H1 (cell line): Measurements from ENCODE around the gene GPC4. TPM values are rescaled to one million over a fixed set of nuclear protein-coding genes. Genes with fewer than 3 reads are reported as not detected.
A peak's percentile ranks its signal among the peaks of the same experiment; 100 is the strongest.

ENCODE experiments used
- CTCF ChIA-PET: fragments of 300-600 bp; sonication (Branson Sonifier 250); formaldehyde crosslinking; loops from one replicate; lab custom pipeline; 2021; ENCODE audit not compliant: partially characterized antibody; lab: Charles Lee
- POLR2A ChIA-PET: fragments of 300-600 bp; sonication (Branson Sonifier 250); formaldehyde crosslinking; loops from one replicate; lab custom pipeline; 2021; ENCODE audit warnings: inconsistent platforms; ENCODE audit not compliant: partially characterized antibody; lab: Charles Lee
- DNase-seq, 2 experiments: peaks; one replicate each; pipeline versions ENCODE4 v3.0.0 to v3.0.0-alpha.2; 2010 to 2022; ENCODE audit warnings: low spot score in 2 of 2, low read depth in 1 of 2, mixed read lengths in 1 of 2
- FAIRE-seq: peaks from 2 replicates; lab custom pipeline; 2011; peaks lifted over from hg19 to GRCh38; lab: Jason Lieb, UNC
- H2AFZ ChIP-seq: 2 replicates; pipeline ENCODE4 v1.8.1; 2012; ENCODE audit warnings: low read length, inconsistent platforms
- H2AK5ac ChIP-seq: 2 replicates; pipeline ENCODE4 v1.6.1; 2013; ENCODE audit warnings: low read depth, low read length
- H2BK120ac ChIP-seq: replicated peaks from 2 replicates; pipeline ENCODE3; 2013; ENCODE audit warnings: low read depth, low read length, inconsistent platforms
- H2BK12ac ChIP-seq: 2 replicates; pipeline ENCODE4 v1.6.1; 2013; ENCODE audit warnings: low read depth, low read length
- H2BK15ac ChIP-seq: 2 replicates; pipeline ENCODE4 v1.6.1; 2013; ENCODE audit warnings: low read length
- H2BK20ac ChIP-seq: 2 replicates; pipeline ENCODE4 v1.6.1; 2013; ENCODE audit warnings: low read length
- H2BK5ac ChIP-seq: 2 replicates; pipeline ENCODE4 v1.6.1; 2013; ENCODE audit warnings: low read depth, low read length
- H3K14ac ChIP-seq: 2 replicates; pipeline ENCODE4 v1.6.1; 2013; ENCODE audit warnings: inconsistent platforms; ENCODE audit not compliant: insufficient read length
- H3K18ac ChIP-seq: 2 replicates; pipeline ENCODE4 v1.6.1; 2013; ENCODE audit warnings: low read length; ENCODE audit errors: extremely low read depth
- H3K23ac ChIP-seq: 2 replicates; pipeline ENCODE4 v1.6.1; 2013; ENCODE audit warnings: inconsistent platforms; ENCODE audit not compliant: insufficient read length
- H3K23me2 ChIP-seq: 2 replicates; pipeline ENCODE4 v1.6.1; 2013; ENCODE audit warnings: low read depth, low read length
- H3K27ac ChIP-seq: 2 replicates; pipeline ENCODE4 v1.6.1; 2011; ENCODE audit warnings: low read depth, low read length, inconsistent platforms
- H3K27me3 ChIP-seq, 4 experiments: replicated peaks in 1 of 4; 1 replicate in 1 of 4; 2 replicates in 3 of 4; pipeline versions ENCODE4 v1.6.1 to v1.8.1; 2011 to 2013; ENCODE audit warnings: low read length in 3 of 4, mild to moderate bottlenecking in 3 of 4, inconsistent platforms in 2 of 4, mixed read lengths in 2 of 4, moderate library complexity in 1 of 4; ENCODE audit not compliant: control insufficient read depth in 3 of 4, insufficient read depth in 3 of 4; ENCODE audit errors: extremely low read depth in 1 of 4
- H3K36me3 ChIP-seq, 4 experiments: 2 replicates each; pipeline versions ENCODE4 v1.6.1 to v1.8.1; 2011 to 2013; ENCODE audit warnings: mild to moderate bottlenecking in 4 of 4, low read length in 3 of 4, moderate library complexity in 2 of 4, control low read depth in 1 of 4, inconsistent platforms in 1 of 4; ENCODE audit not compliant: insufficient read depth in 4 of 4, control insufficient read depth in 2 of 4
- H3K4ac ChIP-seq: replicated peaks from 2 replicates; pipeline ENCODE3; 2013; ENCODE audit warnings: low read length, low read depth, mixed read lengths, inconsistent platforms; ENCODE audit not compliant: insufficient read length
- H3K4me1 ChIP-seq, 4 experiments: replicated peaks in 1 of 4; 1 replicate in 1 of 4; 2 replicates in 3 of 4; pipeline versions ENCODE4 v1.6.1 to v1.8.1; 2011 to 2013; ENCODE audit warnings: low read length in 3 of 4, inconsistent platforms in 2 of 4, mixed read lengths in 1 of 4; ENCODE audit not compliant: insufficient read depth in 4 of 4, control insufficient read depth in 3 of 4
- H3K4me2 ChIP-seq, 2 experiments: 2 replicates each; pipeline versions ENCODE4 v1.6.1 to v1.8.1; 2011 to 2013; ENCODE audit warnings: low read depth in 2 of 2, low read length in 2 of 2, control low read depth in 1 of 2, inconsistent platforms in 1 of 2, mild to moderate bottlenecking in 1 of 2; ENCODE audit not compliant: insufficient read depth in 1 of 2
- H3K4me3 ChIP-seq, 4 experiments: fragments of 200-600, 300-600 bp in 1 of 4; sonication (generic), shearing (Covaris generic), sonication (Bioruptor Twin) in 1 of 4; 2 replicates each; pipeline versions ENCODE4 v1.5.1 to v1.8.1; 2011 to 2016; ENCODE audit warnings: low read length in 4 of 4, low read depth in 3 of 4, control low read depth in 2 of 4, inconsistent platforms in 2 of 4, mild to moderate bottlenecking in 2 of 4, mixed read lengths in 1 of 4, moderate library complexity in 1 of 4; ENCODE audit not compliant: insufficient read depth in 2 of 4; ENCODE audit errors: extremely low read depth in 1 of 4
- H3K56ac ChIP-seq: replicated peaks from 2 replicates; pipeline ENCODE3; 2013; ENCODE audit warnings: low read depth, mild to moderate bottlenecking, mixed read lengths, low read length, inconsistent platforms; ENCODE audit not compliant: insufficient read length
- H3K79me1 ChIP-seq: 2 replicates; pipeline ENCODE4 v1.6.1; 2013; ENCODE audit warnings: low read depth, low read length, control low read depth
- H3K79me2 ChIP-seq, 2 experiments: 2 replicates each; pipeline versions ENCODE4 v1.6.1 to v1.8.1; 2012 to 2013; ENCODE audit warnings: low read length in 2 of 2, mild to moderate bottlenecking in 2 of 2, inconsistent platforms in 1 of 2; ENCODE audit not compliant: insufficient read depth in 2 of 2, control insufficient read depth in 1 of 2
- H3K9ac ChIP-seq, 4 experiments: replicated peaks in 1 of 4; 1 replicate in 1 of 4; 2 replicates in 3 of 4; pipeline versions ENCODE4 v1.6.1 to v1.8.1; 2011 to 2013; ENCODE audit warnings: low read depth in 3 of 4, low read length in 3 of 4, control low read depth in 2 of 4, mild to moderate bottlenecking in 2 of 4, moderate library complexity in 2 of 4, inconsistent platforms in 1 of 4; ENCODE audit errors: extremely low read depth in 1 of 4
- H3K9me3 ChIP-seq, 2 experiments: 2 replicates each; pipeline versions ENCODE4 v1.6.1 to v1.8.1; 2012 to 2013; ENCODE audit warnings: mild to moderate bottlenecking in 2 of 2, moderate library complexity in 2 of 2, control low read depth in 1 of 2, inconsistent platforms in 1 of 2, low read depth in 1 of 2, low read length in 1 of 2, mixed read lengths in 1 of 2; ENCODE audit not compliant: insufficient read depth in 2 of 2
- H4K20me1 ChIP-seq, 2 experiments: replicated peaks in 1 of 2; 2 replicates each; pipeline versions ENCODE3 to v1.8.1; 2011 to 2013; ENCODE audit warnings: inconsistent platforms in 2 of 2, low read length in 2 of 2, mild to moderate bottlenecking in 1 of 2; ENCODE audit not compliant: insufficient read depth in 2 of 2, control insufficient read depth in 1 of 2
- H4K5ac ChIP-seq: 2 replicates; pipeline ENCODE4 v1.6.1; 2013; ENCODE audit warnings: low read length, low read depth, mixed read lengths, inconsistent platforms; ENCODE audit not compliant: insufficient read length
- H4K8ac ChIP-seq: 2 replicates; pipeline ENCODE4 v1.8.0; 2013; ENCODE audit warnings: mild to moderate bottlenecking, moderate library complexity, low read length, inconsistent platforms; ENCODE audit not compliant: insufficient read depth; ENCODE audit errors: extremely low read depth
- H4K91ac ChIP-seq: replicated peaks from 2 replicates; pipeline ENCODE3; 2013; ENCODE audit warnings: low read length, mixed read lengths, inconsistent platforms; ENCODE audit not compliant: insufficient read length
- MAX ChIP-seq: IDR thresholded peaks from 2 replicates; pipeline ENCODE4 v1.6.1; 2012; ENCODE audit warnings: inconsistent platforms
- WGBS, 2 experiments: shearing (Covaris generic) in 1 of 2; methylation state at CpG; one replicate each; pipeline versions ENCODE4 v1.1.6 to v1.1.7; 2013 to 2015; ENCODE audit warnings: low lambda C conversion rate in 2 of 2, mixed read lengths in 2 of 2, inconsistent platforms in 1 of 2, low coverage in 1 of 2, missing lambda C conversion rate in 1 of 2; ENCODE audit not compliant: insufficient replicate concordance in 2 of 2, insufficient coverage in 1 of 2, insufficient read length in 1 of 2; ENCODE audit errors: extremely low coverage in 1 of 2, missing lambda C conversion rate in 1 of 2; 5-methylcytosine and 5-hydroxymethylcytosine counted together
- polyA plus RNA-seq, 7 experiments: library from polyadenylated mRNA; depleted of rRNA in 3 of 7; stranded (reverse) in 5 of 7; unstranded in 2 of 7; fragments of >200 nt in 5 of 7; fragments of 200-250 nt in 2 of 7; gene quantifications; 1 replicate in 5 of 7; 2 replicates in 1 of 7; 4 replicates in 1 of 7; pipeline versions ENCODE4 v1.2.1 to v1.2.3, GENCODE V29; 2011 to 2013; ENCODE audit warnings: missing spikeins in 2 of 7, mixed read lengths in 2 of 7
- total RNA-seq: library from RNA; stranded (reverse); fragmentation: NEBNext Ultra II Directional; extraction: Animal tissue kit (Norgen Biotek cat#: 25700); gene quantifications from 2 replicates; pipeline ENCODE4 v1.2.1, GENCODE V29; 2021

Gene GPC4
- total and polyA plus RNA-seq, 2 of the 8 experiments (the other 6 are each of a cell fraction or from before 2014, with no cell fraction given) = 46.8 to 230 TPM

- CTCF ChIA-PET = no interaction called here
- FAIRE-seq = no peak
Measured at GRCh38 chrX:133418588-133418987, 3.3 kb upstream of the GPC4 start.

More at GRCh38 chrX:133418588-133418987, 3.3 kb upstream of the GPC4 start:
- Histone ChIP-seq H3K4me2 (no peak overlapping the region), H3K4me1 (peaks cover 0 to 4% (median under 1%) of the 10 kb centered on the region in 4 experiments; a peak in 3 of 7 replicates), H3K23ac (no peak overlapping the region), H4K20me1 (peaks cover 0 to 5% of the 10 kb centered on the region in 2 experiments), H2BK20ac (no peak overlapping the region; the same call in 1 of the 2 replicates), H3K27ac (no peak overlapping the region), H3K9me3 (no peaks in the 10 kb centered on the region), H2BK12ac (0 out of 2 replicates have a peak overlapping the region, but pooled peaks have one; percentile 27), H3K36me3 (no peaks in the 10 kb centered on the region), H3K14ac (no peak overlapping the region), H2BK120ac (no peak overlapping the region), H3K79me2 (peaks cover 10 to 15% of the 10 kb centered on the region in 2 experiments), H4K91ac (no peak overlapping the region), H2BK5ac (no peak overlapping the region), H3K23me2 (peaks cover 5% of the 10 kb centered on the region; the same call in 1 of the 2 replicates), H3K79me1 (0 out of 2 replicates have a peak, but pooled peaks cover 5% of the 10 kb centered on the region), H3K4ac (no peak overlapping the region), H4K8ac (no peak overlapping the region), H3K27me3 (no peaks in the 10 kb centered on the region), H4K5ac (no peak overlapping the region), H2AFZ (no peak overlapping the region), H3K9ac (no peak overlapping the region), H3K56ac (no peak overlapping the region), H3K18ac (no peak overlapping the region; the same call in 1 of the 2 replicates), H3K4me3 (no peak overlapping the region), H2BK15ac (no peak overlapping the region), H2AK5ac (no peak overlapping the region; the same call in 1 of the 2 replicates)
- no peak for DNase-seq
- 86% methylated on average over 2 of the region's 2 CpGs; no CpG with 5 or more reads in 1 of the 2 experiments for WGBS, 2 experiments
- POLR2A ChIA-PET = no interaction called here
- TF ChIP-seq MAX = no peak
